GM06990 (cell line): Measurements from ENCODE around the gene BACH1.
"Not testable (repeated sequence)": the region's sequence is repeated elsewhere in the genome, so short reads cannot be mapped to it uniquely, and the experiment has no call there.

Source experiments
- DNase-seq: peaks from one replicate; pipeline ENCODE4 v3.0.0-alpha.2; 2011; ENCODE audit not compliant: insufficient read length; ENCODE audit errors: extremely low read depth
- H3K27me3 ChIP-seq: replicated peaks from 2 replicates; pipeline ENCODE4 v1.6.0; 2011; ENCODE audit warnings: low read length; ENCODE audit not compliant: control insufficient read depth, insufficient read depth
- H3K36me3 ChIP-seq: 2 replicates; pipeline ENCODE4 v1.5.1; 2011; ENCODE audit warnings: low read length; ENCODE audit not compliant: control insufficient read depth, insufficient read depth
- H3K4me3 ChIP-seq: replicated peaks from 2 replicates; pipeline ENCODE4 v1.5.1; 2011; ENCODE audit warnings: low read depth, mild to moderate bottlenecking, control low read depth, low read length
- CTCF ChIP-seq: IDR thresholded peaks from 2 replicates; pipeline ENCODE4 v1.5.1; 2011; ENCODE audit warnings: low read length, control low read depth, mild to moderate bottlenecking, inconsistent platforms; ENCODE audit not compliant: insufficient read depth, poor library complexity, severe bottlenecking

Gene BACH1

GRCh38 chr21:29346771-29347170 is 48.0 kb downstream of the BACH1 start:
- Histone ChIP-seq H3K27me3 (no peaks in the 10 kb centered on the region), H3K4me3 (no peak overlapping the region), H3K36me3 (no peaks in the 10 kb centered on the region; the same call in none of the 2 replicates)
- DNase-seq: no peak
- no peak for TF ChIP-seq CTCF

- TF ChIP-seq CTCF: no peak
- no peak for DNase-seq
- no peak overlapping the region for H3K4me3 ChIP-seq
- H3K27me3 ChIP-seq: no peaks in the 10 kb centered on the region
- H3K36me3 ChIP-seq: no peaks in the 10 kb centered on the region; the same call in none of the 2 replicates
These were observed 48.6 kb downstream of the BACH1 start for GRCh38 chr21:29347274-29347681.

GRCh38 chr21:29349702-29350101 is 51.0 kb downstream of the BACH1 start:
- no peak for TF ChIP-seq CTCF
- Histone ChIP-seq H3K4me3 (no peak overlapping the region), H3K27me3 (no peaks in the 10 kb centered on the region), H3K36me3 (no peaks in the 10 kb centered on the region; the same call in 1 of the 2 replicates)
- no peak for DNase-seq

GRCh38 chr21:29350246-29350779 is 51.6 kb downstream of the BACH1 start:
- no peak for DNase-seq
- Histone ChIP-seq H3K27me3 (no peaks in the 10 kb centered on the region), H3K36me3 (no peaks in the 10 kb centered on the region; the same call in 1 of the 2 replicates), H3K4me3 (no peak overlapping the region)
- TF ChIP-seq CTCF: no peak

GRCh38 chr21:29351691-29352090 is 53.0 kb downstream of the BACH1 start:
- Histone ChIP-seq H3K4me3 (no peak overlapping the region), H3K36me3 (no peaks in the 10 kb centered on the region; the same call in 1 of the 2 replicates), H3K27me3 (no peaks in the 10 kb centered on the region)
- DNase-seq: no peak
- TF ChIP-seq CTCF: no peak

- not testable (repeated sequence) for H3K4me3 ChIP-seq, H3K27me3 ChIP-seq, H3K36me3 ChIP-seq, DNase-seq
These were observed 56.5 kb downstream of the BACH1 start for GRCh38 chr21:29355043-29355710.

GRCh38 chr21:29356291-29356690 is 57.6 kb downstream of the BACH1 start:
- not testable (repeated sequence) for H3K36me3 ChIP-seq, DNase-seq, H3K27me3 ChIP-seq, H3K4me3 ChIP-seq

DNA sequence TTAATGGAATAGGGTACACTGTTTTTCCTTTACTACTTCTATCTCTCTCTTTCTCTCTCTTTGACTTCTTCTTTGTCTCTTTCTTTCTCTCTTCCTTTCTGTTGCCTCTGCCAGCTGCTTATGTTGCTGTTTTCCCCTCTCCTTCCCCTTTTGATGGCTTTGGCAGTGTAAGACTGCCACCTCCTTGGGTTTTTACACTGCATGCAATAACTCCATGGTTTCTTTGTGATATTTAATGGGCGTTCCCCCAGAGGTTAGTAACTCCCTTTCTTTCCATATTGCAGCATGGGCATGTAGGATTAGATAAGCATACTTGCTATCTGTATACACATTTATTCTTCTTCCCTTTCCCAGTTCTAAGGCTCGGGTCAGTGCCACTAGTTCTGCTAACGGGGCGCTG is 58.1 kb downstream of the BACH1 start:
- not testable (repeated sequence) for DNase-seq, H3K27me3 ChIP-seq, H3K36me3 ChIP-seq, H3K4me3 ChIP-seq
